CD14-positive monocyte (primary cell): ENCODE data around the gene CDKAL1. TPM values are rescaled to one million over a fixed set of nuclear protein-coding genes. Genes with fewer than 3 reads are reported as not detected.

Source experiments
- DNase-seq, 3 donors: peaks; one replicate each; pipeline ENCODE4 v3.0.0-alpha.2; 2011 to 2022
- H2AFZ ChIP-seq: 2 replicates; pipeline ENCODE4 v1.6.0; 2012; ENCODE audit warnings: mild to moderate bottlenecking, low read depth, low read length, inconsistent platforms; ENCODE audit not compliant: insufficient read depth, poor library complexity, severe bottlenecking
- H3K27ac ChIP-seq, 2 donors: 1 replicate in 1 of 2; 2 replicates in 1 of 2; pipeline ENCODE4 v1.5.1; 2012 to 2013; ENCODE audit warnings: low read length in 2 of 2, control low read depth in 1 of 2, inconsistent platforms in 1 of 2, low read depth in 1 of 2, mild to moderate bottlenecking in 1 of 2
- H3K27me3 ChIP-seq, 2 donors: one replicate each; pipeline versions ENCODE4 v1.6.0 to v1.6.1; 2011 to 2013; ENCODE audit warnings: low read length in 2 of 2; ENCODE audit not compliant: control insufficient read depth in 2 of 2, insufficient read depth in 2 of 2
- H3K36me3 ChIP-seq, 2 donors: replicated peaks in 1 of 2; 1 replicate in 1 of 2; 2 replicates in 1 of 2; pipeline versions ENCODE4 v1.5.1 to v1.6.1; 2012 to 2013; ENCODE audit warnings: low read length in 2 of 2, control low read depth in 1 of 2, inconsistent platforms in 1 of 2, mild to moderate bottlenecking in 1 of 2; ENCODE audit not compliant: insufficient read depth in 2 of 2, control insufficient read depth in 1 of 2
- H3K4me1 ChIP-seq, 2 donors: 1 replicate in 1 of 2; 2 replicates in 1 of 2; pipeline versions ENCODE4 v1.5.1 to v1.6.1; 2012 to 2013; ENCODE audit warnings: low read length in 2 of 2, control low read depth in 1 of 2, inconsistent platforms in 1 of 2, mild to moderate bottlenecking in 1 of 2, moderate library complexity in 1 of 2; ENCODE audit not compliant: insufficient read depth in 2 of 2, control insufficient read depth in 1 of 2
- H3K4me2 ChIP-seq: replicated peaks from 2 replicates; pipeline ENCODE3; 2012; ENCODE audit warnings: low read length, moderate library complexity, mild to moderate bottlenecking; ENCODE audit not compliant: poor library complexity, severe bottlenecking; ENCODE audit errors: extremely low read depth
- H3K4me3 ChIP-seq, 3 experiments: fragments of 200-600 bp in 1 of 3; sonication (generic) in 1 of 3; replicated peaks in 1 of 3; 1 replicate in 2 of 3; 2 replicates in 1 of 3; pipeline ENCODE4 v1.5.1; 2011 to 2013; ENCODE audit warnings: low read length in 3 of 3, mild to moderate bottlenecking in 3 of 3, control low read depth in 2 of 3, low read depth in 2 of 3, inconsistent platforms in 1 of 3, moderate library complexity in 1 of 3
- H3K79me2 ChIP-seq: 2 replicates; pipeline ENCODE4 v1.6.0; 2012; ENCODE audit warnings: mild to moderate bottlenecking, control low read depth, inconsistent platforms, low read length, moderate library complexity; ENCODE audit not compliant: insufficient read depth
- H3K9ac ChIP-seq: 2 replicates; pipeline ENCODE4 v1.6.0; 2017; ENCODE audit warnings: low read length, mild to moderate bottlenecking; ENCODE audit not compliant: insufficient read depth, poor library complexity, severe bottlenecking
- H3K9me3 ChIP-seq, 2 donors: replicated peaks in 1 of 2; 1 replicate in 1 of 2; 2 replicates in 1 of 2; pipeline versions ENCODE4 v1.5.1 to v1.6.1; 2012 to 2013; ENCODE audit warnings: low read length in 2 of 2, control low read depth in 1 of 2; ENCODE audit not compliant: control insufficient read depth in 1 of 2, insufficient read depth in 1 of 2
- H4K20me1 ChIP-seq: 2 replicates; pipeline ENCODE4 v1.6.0; 2012; ENCODE audit warnings: mild to moderate bottlenecking, low read length, control low read depth, moderate library complexity; ENCODE audit not compliant: insufficient read depth
- H3K27ac Mint-ChIP-seq, 7 donors: one replicate each; pipeline ENCODE4 v1.8.0; 2020; ENCODE audit warnings: mild to moderate bottlenecking in 7 of 7, mixed read lengths in 7 of 7, moderate library complexity in 6 of 7, inconsistent platforms in 2 of 7
- H3K27me3 Mint-ChIP-seq, 3 donors: one replicate each; pipeline ENCODE4 v1.8.0; 2021 to 2022; ENCODE audit warnings: low read depth in 3 of 3, mild to moderate bottlenecking in 3 of 3, mixed read lengths in 3 of 3, moderate library complexity in 3 of 3, inconsistent platforms in 1 of 3
- H3K36me3 Mint-ChIP-seq, 2 donors: one replicate each; pipeline ENCODE4 v1.8.0; 2020; ENCODE audit warnings: mixed read lengths in 2 of 2, inconsistent platforms in 1 of 2, mild to moderate bottlenecking in 1 of 2
- H3K4me1 Mint-ChIP-seq: one replicate; pipeline ENCODE4 v1.8.0; 2020; ENCODE audit warnings: mild to moderate bottlenecking, mixed read lengths
- H3K4me3 Mint-ChIP-seq, 2 donors: one replicate each; pipeline ENCODE4 v1.8.0; 2020; ENCODE audit warnings: mild to moderate bottlenecking in 2 of 2, mixed read lengths in 2 of 2, moderate library complexity in 1 of 2
- H3K9me3 Mint-ChIP-seq, 7 donors: one replicate each; pipeline ENCODE4 v1.8.0; 2020 to 2022; ENCODE audit warnings: mixed read lengths in 7 of 7, mild to moderate bottlenecking in 6 of 7, moderate library complexity in 6 of 7, inconsistent platforms in 2 of 7
- WGBS: methylation state at CpG from one replicate; pipeline ENCODE4 v1.1.5; 2013; ENCODE audit warnings: missing lambda C conversion rate; ENCODE audit not compliant: insufficient coverage; 5-methylcytosine and 5-hydroxymethylcytosine counted together
- intact Hi-C, 2 donors: fragments of 100-400 bp; cut with micrococcal nuclease; formaldehyde crosslinking; loops; one replicate each; pipeline versions ENCODE4 v1.15.0 to v1.15.1; 2023
- polyA plus RNA-seq, 3 donors: library from polyadenylated mRNA; depleted of rRNA in 1 of 3; unstranded in 2 of 3; stranded (reverse) in 1 of 3; fragments of 300-500 nt in 2 of 3; fragments of >200 nt in 1 of 3; fragmentation: Illumina TruSeq in 2 of 3; gene quantifications; 1 replicate in 2 of 3; 2 replicates in 1 of 3; pipeline ENCODE4 v1.2.3, GENCODE V29; 2012 to 2021
- TF ChIP-seq, protein P1 (sequence below): fragments of 200-600 bp; IDR thresholded peaks from one replicate; pipeline ENCODE4 v1.8.0; 2022; ENCODE audit warnings: antibody characterized with exemption, mild to moderate bottlenecking

The CDKAL1 gene
- polyA plus RNA-seq, 3 donors = 3.2 to 12.4 (median 8.3) TPM

DNA sequence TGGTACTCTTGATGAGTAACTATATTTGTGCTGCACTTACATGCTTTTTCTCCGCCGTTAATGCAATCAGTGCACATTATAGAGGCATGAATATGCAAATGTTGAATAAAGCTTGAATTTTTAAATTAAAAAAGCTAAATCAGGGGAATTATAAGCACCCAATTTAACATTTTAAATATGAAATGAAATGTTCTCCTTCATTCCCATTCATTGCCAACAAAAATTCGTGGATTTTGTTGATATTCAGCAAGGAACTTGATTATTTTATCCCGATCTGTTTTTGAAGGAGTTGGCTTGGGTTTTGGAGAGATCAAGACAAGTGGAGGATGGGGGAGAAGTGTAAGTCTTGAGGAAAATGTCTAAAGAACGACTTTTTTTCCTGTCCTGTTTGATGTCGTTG, 740.6 kb downstream of the CDKAL1 start:
- peaks cover 0 to 8% of the 10 kb centered on the region in 2 donors for H3K9me3 ChIP-seq
- no peak overlapping the region for H3K9ac ChIP-seq
- H3K4me3 ChIP-seq = no peak overlapping the region
- WGBS = 89% methylated on average over 2 of the region's 6 CpGs
- no peaks in the 10 kb centered on the region for H3K27me3 ChIP-seq
- no peaks in the 10 kb centered on the region for H3K4me1 Mint-ChIP-seq
- H2AFZ ChIP-seq = no peak overlapping the region
- intact Hi-C loops = no loop called here
- peaks cover 0 to 2% (median 0%) of the 10 kb centered on the region in 3 donors for H3K27me3 Mint-ChIP-seq
- no peak for DNase-seq
- no peaks in the 10 kb centered on the region for H3K79me2 ChIP-seq
- no peak overlapping the region for H3K4me2 ChIP-seq
- no peak overlapping the region for H3K27ac ChIP-seq
- no peaks in the 10 kb centered on the region for H3K36me3 Mint-ChIP-seq
- TF ChIP-seq, protein P1, sequence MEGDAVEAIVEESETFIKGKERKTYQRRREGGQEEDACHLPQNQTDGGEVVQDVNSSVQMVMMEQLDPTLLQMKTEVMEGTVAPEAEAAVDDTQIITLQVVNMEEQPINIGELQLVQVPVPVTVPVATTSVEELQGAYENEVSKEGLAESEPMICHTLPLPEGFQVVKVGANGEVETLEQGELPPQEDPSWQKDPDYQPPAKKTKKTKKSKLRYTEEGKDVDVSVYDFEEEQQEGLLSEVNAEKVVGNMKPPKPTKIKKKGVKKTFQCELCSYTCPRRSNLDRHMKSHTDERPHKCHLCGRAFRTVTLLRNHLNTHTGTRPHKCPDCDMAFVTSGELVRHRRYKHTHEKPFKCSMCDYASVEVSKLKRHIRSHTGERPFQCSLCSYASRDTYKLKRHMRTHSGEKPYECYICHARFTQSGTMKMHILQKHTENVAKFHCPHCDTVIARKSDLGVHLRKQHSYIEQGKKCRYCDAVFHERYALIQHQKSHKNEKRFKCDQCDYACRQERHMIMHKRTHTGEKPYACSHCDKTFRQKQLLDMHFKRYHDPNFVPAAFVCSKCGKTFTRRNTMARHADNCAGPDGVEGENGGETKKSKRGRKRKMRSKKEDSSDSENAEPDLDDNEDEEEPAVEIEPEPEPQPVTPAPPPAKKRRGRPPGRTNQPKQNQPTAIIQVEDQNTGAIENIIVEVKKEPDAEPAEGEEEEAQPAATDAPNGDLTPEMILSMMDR = no peak
- H3K36me3 ChIP-seq = no peaks in the 10 kb centered on the region
- no peak overlapping the region for H3K27ac Mint-ChIP-seq
- no peak overlapping the region for H3K4me3 Mint-ChIP-seq
- no peaks in the 10 kb centered on the region for H4K20me1 ChIP-seq
- H3K9me3 Mint-ChIP-seq = peaks cover 4 to 21% (median 11%) of the 10 kb centered on the region in 7 donors
- no peaks in the 10 kb centered on the region for H3K4me1 ChIP-seq

DNA sequence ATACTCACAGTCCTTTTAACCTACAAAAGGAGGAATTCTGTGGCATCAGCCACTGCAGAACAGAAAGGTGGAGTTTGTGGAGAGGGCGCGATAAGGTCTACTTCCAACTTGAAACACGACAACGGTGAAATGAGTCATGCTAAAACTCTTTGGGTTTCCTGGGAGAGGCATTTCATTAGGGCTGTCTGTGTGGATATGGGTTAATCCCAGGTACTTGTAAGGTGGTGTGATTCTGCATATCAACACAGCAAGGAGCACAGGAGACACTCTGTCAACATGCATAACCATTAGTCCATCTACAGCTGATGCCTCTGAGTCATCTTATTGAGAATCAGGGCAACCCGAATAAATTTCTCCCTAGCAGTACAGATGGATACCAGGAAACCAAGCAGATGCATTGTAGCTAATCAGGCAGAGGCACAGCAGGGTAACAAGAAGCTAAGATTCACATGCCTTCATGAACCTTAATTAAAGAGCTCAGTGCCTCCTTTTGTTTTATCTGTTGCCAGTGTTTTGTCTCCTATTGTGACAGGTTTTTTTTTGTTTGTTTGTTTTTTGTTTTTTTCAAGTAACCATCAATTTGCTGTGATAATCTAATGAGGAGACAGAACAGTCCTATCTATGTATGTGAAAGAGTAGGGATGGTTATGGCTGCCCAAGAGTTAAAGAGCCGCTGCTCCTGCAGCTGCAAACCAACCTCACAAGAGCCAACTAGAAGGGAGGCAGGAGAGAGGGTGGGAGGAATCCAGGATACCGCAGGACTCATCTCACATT, 743.5 kb downstream of the CDKAL1 start:
- TF ChIP-seq, protein P1 = no peak
- H3K27me3 Mint-ChIP-seq = no peaks in the 10 kb centered on the region
- 67% methylated on average over 1 of the region's 7 CpGs for WGBS

More for the DNA sequence above, 743.5 kb downstream of the CDKAL1 start:
- no peak overlapping the region for H2AFZ ChIP-seq
- H4K20me1 ChIP-seq = no peaks in the 10 kb centered on the region
- no peak overlapping the region for H3K9ac ChIP-seq
- H3K36me3 ChIP-seq = no peaks in the 10 kb centered on the region
- no peaks in the 10 kb centered on the region for H3K9me3 ChIP-seq
- H3K36me3 Mint-ChIP-seq = no peaks in the 10 kb centered on the region
- no peaks in the 10 kb centered on the region for H3K4me1 ChIP-seq
- H3K4me1 Mint-ChIP-seq = no peaks in the 10 kb centered on the region
- no peak overlapping the region for H3K4me2 ChIP-seq
- DNase-seq = no peak
- H3K9me3 Mint-ChIP-seq = peaks cover 2 to 19% (median 4%) of the 10 kb centered on the region in 7 donors
- intact Hi-C loops = no loop called here
- no peak overlapping the region for H3K27ac Mint-ChIP-seq
- H3K79me2 ChIP-seq = no peaks in the 10 kb centered on the region
- H3K27ac ChIP-seq = no peak overlapping the region
- peak overlapping the region in 1 of 2 donors; percentile 9 for H3K4me3 Mint-ChIP-seq
- no peak overlapping the region for H3K4me3 ChIP-seq
- H3K27me3 ChIP-seq = no peaks in the 10 kb centered on the region
